AG04450 (cell line): ENCODE measurements around the gene FAM193B. TPM values are rescaled to one million over a fixed set of nuclear protein-coding genes. Genes with fewer than 3 reads are reported as not detected.

Experiments
- CTCF ChIA-PET: fragments of 300-600, 350-600 bp; formaldehyde crosslinking; extraction: SDS; loops from one replicate; lab custom pipeline; 2022; ENCODE audit warnings: antibody characterized with exemption, inconsistent platforms; lab: Charles Lee
- POLR2A ChIA-PET: fragments of 350-600 bp; formaldehyde crosslinking; extraction: SDS; loops from one replicate; lab custom pipeline; 2021; ENCODE audit warnings: antibody characterized with exemption, inconsistent platforms; lab: Yijun Ruan, JAX
- DNase-seq: peaks from one replicate; pipeline ENCODE4 v3.0.0-alpha.2; 2011; ENCODE audit warnings: low read depth, low spot score
- H3K27ac ChIP-seq: one replicate; pipeline ENCODE4 v1.5.1; 2012; ENCODE audit warnings: low read depth, low read length, control low read depth
- H3K27me3 ChIP-seq: one replicate; pipeline ENCODE4 v1.6.0; 2012; ENCODE audit warnings: low read length; ENCODE audit not compliant: control insufficient read depth, insufficient read depth
- H3K4me3 ChIP-seq: 2 replicates; pipeline ENCODE4 v1.5.1; 2011; ENCODE audit warnings: mild to moderate bottlenecking, low read depth, low read length, control low read depth
- H3K9me3 ChIP-seq: 2 replicates; pipeline ENCODE4 v1.5.1; 2012; ENCODE audit warnings: low read length; ENCODE audit not compliant: control insufficient read depth, insufficient read depth
- CTCF ChIP-seq: IDR thresholded peaks from 2 replicates; pipeline ENCODE4 v1.5.1; 2011; ENCODE audit warnings: low read depth, low read length, control low read depth, inconsistent platforms
- polyA plus RNA-seq: library from polyadenylated mRNA; depleted of rRNA; stranded (reverse); fragments of >200 nt; gene quantifications from 2 replicates; pipeline ENCODE4 v1.2.3, GENCODE V29; 2011

The FAM193B gene
- polyA plus RNA-seq, 1 experiment = 30.1 TPM

- no peaks in the 10 kb centered on the region for H3K27me3 ChIP-seq
- TF ChIP-seq CTCF = no peak
- H3K4me3 ChIP-seq = peak overlapping the region; percentile 34; the same call in 1 of the 2 replicates
- DNase-seq = no peak
- no peaks in the 10 kb centered on the region; the same call in 1 of the 2 replicates for H3K9me3 ChIP-seq
- no peak overlapping the region for H3K27ac ChIP-seq
- ChIA-PET POLR2A (interaction anchor here (1.3 to 13.1 kb wide), 2 partner anchors 14 to 18 kb away, joined by 3 to 230 read pairs; partner anchors contain the start of gene PDLIM7), CTCF (interaction anchor here (0.9 to 3.0 kb wide), 3 partner anchors 17 to 27 kb away, joined by 3 to 11 read pairs (median 4); no protein-coding TSS in a partner anchor)
These were observed 80.3 kb downstream of the FAM193B start for GRCh38 chr5:177474002-177474476.

- ChIA-PET CTCF (interaction anchor here (0.9 to 3.0 kb wide), 3 partner anchors 16 to 28 kb away, joined by 3 to 11 read pairs (median 4); no protein-coding TSS in a partner anchor), POLR2A (interaction anchor here (13.1 kb wide), 1 partner anchor 19 kb away, joined by 230 read pairs; the partner anchor contains the start of gene PDLIM7)
- no peaks in the 10 kb centered on the region; the same call in 1 of the 2 replicates for H3K9me3 ChIP-seq
- no peak for DNase-seq
- no peaks in the 10 kb centered on the region for H3K27me3 ChIP-seq
- H3K4me3 ChIP-seq = peak within 1 kb of the TSS; percentile 92
- TF ChIP-seq CTCF = no peak
- H3K27ac ChIP-seq = peak within 1 kb of the TSS; percentile 68
These were observed 80.8 kb downstream of the FAM193B start, which contains the start of gene DBN1 for GRCh38 chr5:177473443-177474001. Gene DBN1 (minus strand): TSS chr5:177473634. CDS start chr5:177473521, 113 bp downstream.

DNA sequence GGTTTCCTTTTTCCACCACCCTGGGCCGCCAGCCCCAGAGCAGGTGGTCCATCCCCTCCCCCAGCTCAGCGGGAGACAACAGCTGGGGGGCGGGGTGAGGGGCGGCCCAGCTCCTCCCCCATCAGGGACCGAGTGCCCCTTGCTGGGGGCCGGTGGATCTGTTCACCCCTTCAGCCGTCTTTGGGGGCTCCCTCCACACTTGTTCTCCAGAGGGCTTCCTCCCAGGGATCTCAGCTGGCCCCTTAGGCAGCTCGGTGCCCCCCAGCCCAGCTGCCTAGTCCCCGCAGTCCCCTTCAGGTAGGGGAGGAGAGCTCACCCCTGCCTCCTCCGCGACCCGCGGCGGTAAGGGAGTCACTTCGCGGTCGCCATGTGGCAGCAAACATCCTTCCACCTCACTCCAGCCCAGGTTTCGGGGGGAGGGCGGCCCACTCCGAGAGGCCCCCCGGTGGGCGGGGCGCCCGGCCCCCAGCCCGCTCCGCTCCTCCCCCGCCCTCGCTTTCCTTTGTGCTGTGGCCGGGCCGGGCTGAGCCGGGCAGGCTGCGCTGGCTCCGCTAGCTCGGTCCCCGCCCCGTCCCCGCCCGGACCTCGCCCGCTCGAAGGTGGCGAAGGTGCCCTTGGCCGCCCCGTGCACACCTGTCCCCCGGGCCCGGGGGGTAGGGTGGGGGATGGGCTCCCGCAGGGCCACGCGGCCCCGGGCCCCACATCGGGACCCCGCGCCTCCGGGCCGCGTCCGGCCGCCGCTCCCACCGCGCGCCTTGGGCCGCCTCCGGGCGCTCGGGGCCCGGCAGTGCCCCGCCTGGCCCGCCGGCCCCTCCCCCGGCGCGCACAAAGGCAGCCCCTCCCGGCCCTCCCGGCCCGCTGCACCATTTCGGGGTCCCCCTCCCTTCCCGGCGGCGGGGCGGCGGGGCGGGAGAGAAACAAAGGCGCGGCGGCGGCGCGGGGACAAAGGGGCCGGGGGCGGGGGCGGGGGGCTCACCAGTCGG is 81.6 kb downstream of the FAM193B start:
- ChIA-PET POLR2A (interaction anchor here (0.9 to 13.1 kb wide), 7 partner anchors 7 to 25 kb away, joined by 3 to 230 read pairs (median 9); partner anchors contain the start of gene PDLIM7), CTCF (interaction anchor here (1.8 to 3.0 kb wide), 5 partner anchors 15 to 83 kb away, joined by 4 to 12 read pairs (median 9); no protein-coding TSS in a partner anchor)
- H3K4me3 ChIP-seq = peak overlapping the region; percentile 92
- no peak for DNase-seq
- no peaks in the 10 kb centered on the region for H3K27me3 ChIP-seq
- no peaks in the 10 kb centered on the region; the same call in 1 of the 2 replicates for H3K9me3 ChIP-seq
- H3K27ac ChIP-seq = peak overlapping the region; percentile 68
- TF ChIP-seq CTCF = no peak

DNA sequence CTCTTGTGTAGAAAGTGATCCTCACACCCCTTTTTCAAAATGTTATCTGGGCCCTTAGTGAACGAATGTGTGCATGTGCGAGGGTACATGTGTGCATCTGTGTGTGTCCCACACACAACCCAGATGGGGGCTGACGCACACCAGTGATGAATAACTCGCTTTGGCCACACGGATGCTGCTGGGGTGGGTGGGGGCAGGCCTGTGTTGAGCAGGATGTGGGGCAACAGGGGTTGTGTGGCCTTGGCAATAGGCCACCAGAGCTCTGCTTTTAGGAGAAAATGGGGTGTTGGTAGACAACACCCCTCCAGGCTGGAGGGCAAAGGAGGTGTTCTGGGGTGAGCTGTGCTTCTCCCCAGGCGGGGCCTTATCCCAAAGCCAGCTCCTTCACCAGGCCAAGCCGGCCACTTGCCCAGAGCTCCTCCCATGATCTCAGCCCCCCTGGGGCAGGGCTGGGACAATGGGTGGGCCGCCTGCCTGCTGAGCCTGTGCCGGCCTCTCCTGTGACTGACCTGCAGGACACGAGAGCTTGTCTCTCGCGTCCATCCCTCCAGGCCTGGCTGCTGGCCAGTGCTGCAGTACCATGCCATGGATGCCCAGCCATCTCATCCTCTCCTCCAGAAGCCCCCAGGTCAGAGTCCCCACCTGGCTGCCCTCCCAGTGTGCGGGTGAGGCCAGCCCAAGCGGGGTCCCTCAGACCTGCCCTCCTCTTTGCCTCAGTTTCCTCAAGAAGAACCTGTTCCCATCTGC is 82.6 kb downstream of the FAM193B start:
- no peaks in the 10 kb centered on the region for H3K27me3 ChIP-seq
- H3K9me3 ChIP-seq = peaks cover 2% of the 10 kb centered on the region; the same call in 1 of the 2 replicates
- ChIA-PET POLR2A (interaction anchor here (0.8 to 13.1 kb wide), 8 partner anchors 8 to 24 kb away, joined by 3 to 230 read pairs (median 8); partner anchors contain the start of gene PDLIM7), CTCF (interaction anchor here (1.0 to 2.2 kb wide), 6 partner anchors 14 to 82 kb away, joined by 3 to 12 read pairs (median 6); no protein-coding TSS in a partner anchor)
- no peak for TF ChIP-seq CTCF
- DNase-seq = no peak
- H3K27ac ChIP-seq = peak overlapping the region; percentile 73
- H3K4me3 ChIP-seq = peak overlapping the region; percentile 92
